NCI-H146 (cell line): ENCODE results near the gene ST3GAL2.
"Not testable (repeated sequence)": the region's sequence is repeated elsewhere in the genome, so short reads cannot be mapped to it uniquely, and the experiment has no call there.

ENCODE experiments used
- DNase-seq: peaks from one replicate; lab custom pipeline; 2025; lab: John Stamatoyannopoulos, UW

ST3GAL2 gene

GRCh38 chr16:70332728-70333127 is 106.2 kb downstream of the ST3GAL2 start:
- DNase-seq = not testable (repeated sequence)

- no peak for DNase-seq
Observed at GRCh38 chr16:70331588-70332358, 107.1 kb downstream of the ST3GAL2 start.

GRCh38 chr16:70331091-70331490 is 107.8 kb downstream of the ST3GAL2 start:
- DNase-seq = no peak
